ENCODE data around the gene BEX4.

DNA sequence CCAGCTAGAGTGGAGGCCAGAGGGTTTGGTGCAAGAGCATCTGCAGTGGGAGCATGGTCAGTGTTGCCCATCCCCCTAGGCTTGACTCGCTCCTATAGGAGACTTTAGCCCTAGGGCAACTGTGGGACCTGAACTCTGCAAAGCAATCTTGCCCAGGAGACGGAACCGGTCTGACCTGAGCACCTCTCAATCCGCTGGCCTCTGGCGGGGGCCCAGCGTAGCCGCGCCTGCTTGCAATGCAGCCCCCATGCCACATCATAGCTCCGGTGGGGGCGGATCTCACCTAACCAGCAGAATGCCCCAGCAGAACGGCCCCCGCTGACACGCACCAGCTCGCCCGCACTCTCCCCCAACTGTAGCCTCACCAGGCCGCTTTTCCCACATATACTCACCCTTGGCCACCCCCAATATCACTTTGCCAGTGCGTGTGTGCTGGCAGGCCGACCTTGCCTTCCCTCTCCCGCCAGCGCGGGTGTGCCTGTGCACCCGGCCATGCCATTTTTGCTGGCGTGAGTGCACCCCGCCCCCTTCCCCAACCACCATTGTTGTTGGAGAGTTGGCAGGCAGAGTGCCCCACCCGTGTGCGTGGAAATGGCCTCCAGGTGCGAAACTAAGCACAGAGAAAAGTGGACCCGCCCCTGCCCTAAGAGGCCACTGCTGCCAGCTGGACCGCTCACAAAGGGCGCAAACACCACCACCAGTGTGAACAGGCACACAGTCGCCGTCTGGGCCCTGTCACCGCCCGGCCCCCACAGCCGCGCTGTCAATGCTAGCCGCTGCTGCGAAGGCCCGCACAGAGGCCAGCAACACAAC is 5.8 kb downstream of the BEX4 start:
- TF ChIP-seq, protein P1, sequence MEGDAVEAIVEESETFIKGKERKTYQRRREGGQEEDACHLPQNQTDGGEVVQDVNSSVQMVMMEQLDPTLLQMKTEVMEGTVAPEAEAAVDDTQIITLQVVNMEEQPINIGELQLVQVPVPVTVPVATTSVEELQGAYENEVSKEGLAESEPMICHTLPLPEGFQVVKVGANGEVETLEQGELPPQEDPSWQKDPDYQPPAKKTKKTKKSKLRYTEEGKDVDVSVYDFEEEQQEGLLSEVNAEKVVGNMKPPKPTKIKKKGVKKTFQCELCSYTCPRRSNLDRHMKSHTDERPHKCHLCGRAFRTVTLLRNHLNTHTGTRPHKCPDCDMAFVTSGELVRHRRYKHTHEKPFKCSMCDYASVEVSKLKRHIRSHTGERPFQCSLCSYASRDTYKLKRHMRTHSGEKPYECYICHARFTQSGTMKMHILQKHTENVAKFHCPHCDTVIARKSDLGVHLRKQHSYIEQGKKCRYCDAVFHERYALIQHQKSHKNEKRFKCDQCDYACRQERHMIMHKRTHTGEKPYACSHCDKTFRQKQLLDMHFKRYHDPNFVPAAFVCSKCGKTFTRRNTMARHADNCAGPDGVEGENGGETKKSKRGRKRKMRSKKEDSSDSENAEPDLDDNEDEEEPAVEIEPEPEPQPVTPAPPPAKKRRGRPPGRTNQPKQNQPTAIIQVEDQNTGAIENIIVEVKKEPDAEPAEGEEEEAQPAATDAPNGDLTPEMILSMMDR (IDR thresholded peaks at IDR 0.05 in 2 of 3, conservative IDR thresholded peaks at IDR 0.05 in 1 of 3; ENCODE audit: control insufficient read depth in 2 of 3, extremely low read depth in 1 of 3, insufficient read depth in 1 of 3, low read depth in 3 of 3, low read length in 3 of 3): no peak
- TF ChIP-seq POLR2A (IDR thresholded peaks at IDR 0.05; ENCODE audit: low read depth, low read length) (no peak), SREBF1 (IDR thresholded peaks at IDR 0.05; ENCODE audit: low read length) (no peak), CHD1 (IDR thresholded peaks at IDR 0.05; ENCODE audit: low read depth, low read length) (no peak), SMC3 (IDR thresholded peaks at IDR 0.05; ENCODE audit: borderline replicate concordance, low read length) (no peak), ZNF24 (IDR thresholded peaks at IDR 0.05) (no peak), POLR2AphosphoS5 (IDR thresholded peaks at IDR 0.05; ENCODE audit: low read length) (no peak), EZH2 (IDR thresholded peaks at IDR 0.05; ENCODE audit: borderline replicate concordance, control insufficient read depth, low read depth, low read length) (no peak), RB1 (IDR thresholded peaks at IDR 0.05; ENCODE audit: borderline replicate concordance) (no peak), HCFC1 (IDR thresholded peaks at IDR 0.05; ENCODE audit: low read length) (no peak)
- TF ChIP-seq, protein P2, sequence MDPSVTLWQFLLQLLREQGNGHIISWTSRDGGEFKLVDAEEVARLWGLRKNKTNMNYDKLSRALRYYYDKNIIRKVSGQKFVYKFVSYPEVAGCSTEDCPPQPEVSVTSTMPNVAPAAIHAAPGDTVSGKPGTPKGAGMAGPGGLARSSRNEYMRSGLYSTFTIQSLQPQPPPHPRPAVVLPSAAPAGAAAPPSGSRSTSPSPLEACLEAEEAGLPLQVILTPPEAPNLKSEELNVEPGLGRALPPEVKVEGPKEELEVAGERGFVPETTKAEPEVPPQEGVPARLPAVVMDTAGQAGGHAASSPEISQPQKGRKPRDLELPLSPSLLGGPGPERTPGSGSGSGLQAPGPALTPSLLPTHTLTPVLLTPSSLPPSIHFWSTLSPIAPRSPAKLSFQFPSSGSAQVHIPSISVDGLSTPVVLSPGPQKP (IDR thresholded peaks at IDR 0.05; ENCODE audit: low read depth, low read length): no peak

Data from GM12878 (cell line).